ENCODE results near the gene MOG.
A peak's percentile ranks its signal among the peaks of the same experiment; 100 is the strongest.

Gene MOG

GRCh38 chr6:29676981-29677601, 20.2 kb downstream of the MOG start:
- DNase-seq = no peak

- DNase-seq = no peak
Observed at GRCh38 chr6:29678114-29678513, 21.2 kb downstream of the MOG start.

- no peak for DNase-seq
Observed at GRCh38 chr6:29679962-29680361, 23.1 kb downstream of the MOG start.

GRCh38 chr6:29680416-29680815, 23.5 kb downstream of the MOG start:
- DNase-seq = no peak

GRCh38 chr6:29680904-29681303, 24.0 kb downstream of the MOG start, which contains the start of gene ZFP57:
Gene ZFP57 (minus strand): TSS chr6:29681152. CDS start chr6:29677003, 4,149 bp downstream.
- DNase-seq = no peak

- no peak for DNase-seq
Observed at GRCh38 chr6:29681811-29682210, 24.9 kb downstream of the MOG start.

- DNase-seq = no peak
Observed at GRCh38 chr6:29685718-29686326, 28.9 kb downstream of the MOG start.

- no peak for DNase-seq
Observed at GRCh38 chr6:29694637-29695036, 37.7 kb downstream of the MOG start.

- no peak for DNase-seq
Observed at GRCh38 chr6:29696147-29697125, 39.5 kb downstream of the MOG start.

- peak; percentile 31 for DNase-seq
Observed at GRCh38 chr6:29702519-29703103, 45.7 kb downstream of the MOG start.

- DNase-seq = peak; percentile 18
Observed at GRCh38 chr6:29705389-29706231, 48.7 kb downstream of the MOG start.

- no peak for DNase-seq
Observed at GRCh38 chr6:29708432-29709179, 51.7 kb downstream of the MOG start.

GRCh38 chr6:29709188-29709587, 52.3 kb downstream of the MOG start:
- no peak for DNase-seq

- no peak for DNase-seq
Observed at GRCh38 chr6:29710281-29710941, 53.5 kb downstream of the MOG start.

- DNase-seq = no peak
Observed at GRCh38 chr6:29720863-29721262, 64.0 kb downstream of the MOG start.
